ENCODE data around the gene DOLK.
A peak's percentile ranks its signal among the peaks of the same experiment; 100 is the strongest.

Gene DOLK

GRCh38 chr9:128933731-128934130 lies 13.7 kb downstream of the DOLK start:
- DNase-seq (ENCODE audit: low read depth): no peak

- DNase-seq (ENCODE audit: low read depth): no peak
Observed at GRCh38 chr9:128929560-128929959, 17.8 kb downstream of the DOLK start.

- no peak for DNase-seq (ENCODE audit: low read depth)
Observed at GRCh38 chr9:128928624-128929023, 18.8 kb downstream of the DOLK start.

- DNase-seq (ENCODE audit: low read depth): no peak
Observed at GRCh38 chr9:128927731-128928411, 19.5 kb downstream of the DOLK start.

GRCh38 chr9:128923493-128923883 lies 23.9 kb downstream of the DOLK start:
- DNase-seq (ENCODE audit: low read depth): no peak

GRCh38 chr9:128921881-128922763 lies 25.3 kb downstream of the DOLK start:
- DNase-seq (ENCODE audit: low read depth): no peak

- DNase-seq (ENCODE audit: low read depth): peak; percentile 50
Observed at GRCh38 chr9:128920381-128921058, 26.9 kb downstream of the DOLK start, which contains the start of gene PHYHD1. Gene PHYHD1, plus strand, starts transcription at chr9:128920982. Its CDS starts 1,342 bp downstream, at chr9:128922324.

GRCh38 chr9:128919402-128920089 lies 27.9 kb downstream of the DOLK start:
- DNase-seq (ENCODE audit: low read depth): no peak

- DNase-seq (ENCODE audit: low read depth): no peak
Observed at GRCh38 chr9:128918921-128919320, 28.5 kb downstream of the DOLK start.

GRCh38 chr9:128917151-128917849 lies 30.1 kb downstream of the DOLK start:
- peak; percentile 47 for DNase-seq (ENCODE audit: low read depth)

- DNase-seq (ENCODE audit: low read depth): no peak
Observed at GRCh38 chr9:128916745-128917144, 30.7 kb downstream of the DOLK start.

- no peak for DNase-seq (ENCODE audit: low read depth)
Observed at GRCh38 chr9:128916204-128916603, 31.2 kb downstream of the DOLK start.

GRCh38 chr9:128913995-128914772 lies 33.2 kb downstream of the DOLK start:
- DNase-seq (ENCODE audit: low read depth): no peak

- DNase-seq (ENCODE audit: low read depth): no peak
Observed at GRCh38 chr9:128913048-128913900, 34.1 kb downstream of the DOLK start.

GRCh38 chr9:128912270-128912853 lies 35.0 kb downstream of the DOLK start:
- DNase-seq (ENCODE audit: low read depth): peak; percentile 51

- no peak for DNase-seq (ENCODE audit: low read depth)
Observed at GRCh38 chr9:128911529-128912035, 35.8 kb downstream of the DOLK start.

- DNase-seq (ENCODE audit: low read depth): no peak
Observed at GRCh38 chr9:128910906-128911305, 36.5 kb downstream of the DOLK start.

GRCh38 chr9:128909859-128910258 lies 37.5 kb downstream of the DOLK start:
- DNase-seq (ENCODE audit: low read depth): no peak

- DNase-seq (ENCODE audit: low read depth): no peak
Observed at GRCh38 chr9:128908372-128908771, 39.0 kb downstream of the DOLK start.

Data from GM04503 (cell line).